ENCODE results near the gene CPT1A.
A peak's percentile ranks its signal among the peaks of the same experiment; 100 is the strongest.

Gene CPT1A

DNA sequence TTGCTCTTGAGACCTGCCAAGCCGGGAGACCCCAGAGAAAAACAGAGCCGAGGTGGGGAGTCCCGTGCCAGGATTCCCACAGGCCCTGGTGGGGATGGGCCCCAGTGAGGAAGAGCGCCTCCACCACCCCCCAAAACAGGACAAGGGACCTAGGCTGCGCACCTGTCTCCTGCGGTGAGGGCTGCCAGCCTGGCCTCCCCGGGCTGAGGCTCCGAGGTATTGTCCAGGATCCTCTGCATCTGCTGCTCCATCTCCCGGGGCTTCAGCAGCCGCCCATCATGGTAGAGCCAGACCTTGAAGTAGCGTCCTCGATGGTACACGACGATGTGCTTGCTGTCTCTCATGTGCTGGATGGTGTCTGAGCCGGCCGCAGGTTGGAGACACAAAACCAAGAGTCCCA is 57.1 kb downstream of the CPT1A start:
- no peak for DNase-seq

DNA sequence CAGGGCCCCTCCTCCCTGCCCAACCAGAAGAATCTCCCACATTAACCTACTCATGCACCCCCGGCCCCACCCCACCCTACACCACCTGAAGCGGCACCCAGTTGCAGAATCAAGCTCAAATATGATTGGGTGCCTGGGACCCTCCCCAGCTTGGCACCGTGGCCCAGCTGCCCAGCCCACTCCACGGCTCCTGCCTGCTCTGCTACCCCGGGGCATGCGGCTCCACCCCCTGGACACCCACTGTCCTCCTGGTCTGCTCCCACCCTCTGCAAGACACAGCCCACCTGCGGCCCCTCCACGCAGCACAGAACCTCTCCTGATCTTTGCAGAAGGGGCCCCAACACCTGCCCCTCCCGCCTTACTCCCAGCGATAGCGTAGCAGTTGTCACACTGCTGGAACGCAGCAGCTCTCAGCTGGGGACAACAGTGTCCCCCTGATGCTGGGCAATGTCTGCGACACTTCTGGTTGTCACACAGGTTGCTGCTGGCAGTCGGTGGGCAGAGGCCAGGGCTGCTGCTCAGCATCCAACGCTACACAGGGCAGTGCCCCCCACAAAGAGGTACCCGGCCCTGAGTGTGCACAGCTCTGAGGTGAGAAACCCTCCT is 58.4 kb downstream of the CPT1A start:
- DNase-seq: no peak

DNA sequence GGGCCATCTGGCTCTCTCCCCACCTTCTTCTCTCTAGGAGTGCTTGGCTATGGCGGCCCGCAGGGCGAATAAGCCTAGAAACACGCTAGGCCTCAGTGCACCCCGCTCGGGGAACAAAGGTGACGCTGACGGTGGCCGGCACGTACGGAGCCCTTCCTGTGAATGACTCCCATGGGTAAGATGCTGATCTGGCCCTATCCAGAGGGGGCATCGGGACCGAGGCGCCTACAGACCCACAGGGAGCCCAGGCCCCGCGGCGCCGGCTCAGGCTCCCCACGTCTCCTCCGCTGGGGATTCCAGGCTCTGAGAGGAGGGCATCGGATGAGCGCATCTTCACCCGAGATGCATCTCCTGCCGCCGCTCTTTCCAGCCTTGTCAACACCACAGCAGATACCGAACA is 59.0 kb downstream of the CPT1A start:
- DNase-seq: no peak

DNA sequence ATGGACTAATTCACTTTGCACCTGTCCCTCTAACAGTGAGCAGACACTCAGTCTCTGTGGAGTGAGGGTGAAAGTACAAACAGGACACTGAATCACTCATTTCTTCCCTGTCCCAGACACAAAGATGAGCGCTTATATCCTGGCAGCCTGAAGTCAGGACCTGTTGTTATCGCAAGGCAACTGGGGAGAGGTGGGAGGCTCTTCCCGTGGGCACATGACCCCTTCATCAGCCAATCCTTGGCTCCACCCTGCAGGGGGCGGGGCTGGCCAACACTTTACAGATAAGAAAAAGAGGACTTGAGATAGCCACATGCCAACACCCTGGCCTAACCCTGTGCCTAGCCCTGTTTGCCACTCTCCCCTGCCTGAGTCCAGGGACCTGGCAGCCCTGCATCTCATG is 60.9 kb downstream of the CPT1A start:
- DNase-seq: no peak

DNA sequence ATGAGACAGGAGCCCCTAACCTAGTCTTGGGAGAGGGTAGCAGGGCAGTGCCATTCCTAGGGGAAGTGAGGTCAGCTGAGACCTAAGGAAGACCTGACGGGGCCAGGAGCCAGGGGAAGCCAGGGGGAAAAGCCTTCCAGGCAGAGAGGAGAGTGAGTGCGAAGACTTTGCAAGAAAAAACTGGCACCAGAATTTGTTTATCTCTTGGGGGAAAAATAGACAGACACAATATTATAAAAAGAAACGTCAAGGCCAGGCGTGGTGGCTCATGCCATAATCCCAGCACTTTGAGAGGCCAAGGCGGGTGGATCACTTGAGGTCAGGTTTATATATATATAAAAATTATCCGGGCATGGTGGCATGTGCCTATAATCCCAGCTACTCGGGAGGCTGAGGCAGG is 63.5 kb downstream of the CPT1A start:
- DNase-seq: no peak

DNA sequence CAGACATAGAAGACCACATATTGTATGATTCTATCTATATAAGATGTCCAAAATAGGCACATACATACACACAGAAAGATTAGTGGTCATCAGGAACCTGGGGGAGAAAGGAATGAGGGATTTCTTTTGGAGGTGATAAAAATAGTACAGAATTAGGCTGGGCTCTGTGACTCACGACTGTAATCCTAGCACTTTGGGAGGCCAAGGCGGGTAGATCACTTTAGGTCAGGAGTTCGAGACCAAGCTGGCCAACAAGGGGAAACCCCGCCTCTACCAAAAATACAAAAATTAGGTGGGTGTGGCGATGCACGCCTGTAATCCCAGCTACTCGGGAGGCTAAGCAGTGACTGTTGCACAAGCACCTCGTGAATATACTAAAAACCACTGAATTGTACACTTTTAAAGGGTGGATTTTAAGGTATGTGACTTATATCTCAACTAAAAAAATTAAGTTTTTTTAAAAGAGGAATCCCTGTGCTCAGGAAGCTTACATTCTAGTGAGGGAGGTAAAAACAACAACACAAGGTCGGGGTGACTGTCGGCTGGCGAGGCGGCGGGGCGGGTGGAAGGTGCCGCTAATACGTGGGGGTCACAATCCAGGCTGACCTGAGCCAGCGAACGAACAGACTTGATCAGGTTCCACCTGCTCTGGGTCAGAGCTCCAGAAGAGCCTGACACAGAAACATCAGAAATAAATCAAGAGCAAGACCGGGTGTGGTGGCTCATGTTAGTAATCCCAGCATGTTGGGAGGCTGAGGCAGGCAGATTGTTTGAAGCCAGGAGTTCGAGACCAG is 65.1 kb downstream of the CPT1A start:
- no peak for DNase-seq

DNA sequence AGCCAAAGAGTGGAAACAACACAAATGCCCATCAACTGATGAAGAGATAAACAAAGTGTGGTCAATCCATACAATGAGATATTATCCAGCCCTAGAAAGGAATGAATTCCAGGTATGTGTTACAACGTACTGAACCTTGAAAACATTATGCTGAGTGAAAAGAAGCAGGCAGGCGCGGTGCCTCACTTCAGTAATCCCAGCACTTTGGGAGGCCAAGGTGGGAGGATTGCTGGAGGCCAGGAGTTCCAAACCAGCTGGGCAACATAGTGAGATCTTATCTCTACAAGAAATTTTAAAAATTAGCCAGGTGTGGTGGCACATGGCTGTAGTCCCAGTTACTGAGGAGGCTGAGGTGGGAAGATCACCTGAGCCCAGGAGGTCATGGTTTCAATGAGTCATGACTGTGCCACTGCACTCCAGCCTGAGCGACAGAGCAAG is 65.7 kb downstream of the CPT1A start:
- no peak for DNase-seq

DNA sequence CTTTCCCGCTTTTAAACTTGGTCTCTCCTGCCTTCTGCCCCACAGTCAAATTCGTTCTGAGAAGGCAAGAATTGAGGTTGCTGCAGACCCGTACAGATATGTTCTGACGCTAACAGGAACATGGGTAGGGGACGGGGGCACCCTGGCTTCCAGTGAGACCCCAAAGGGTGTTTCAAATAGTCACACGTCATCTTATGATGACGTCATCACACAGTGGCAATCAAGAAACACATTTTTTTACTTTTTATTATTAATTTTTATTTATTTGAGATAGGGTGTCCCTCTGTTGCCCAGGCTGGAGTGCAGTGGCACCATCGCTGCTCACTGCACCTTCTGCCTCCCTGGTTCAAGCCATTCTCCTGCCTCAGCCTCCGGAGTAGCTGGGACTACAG is 67.5 kb downstream of the CPT1A start:
- DNase-seq: no peak

DNA sequence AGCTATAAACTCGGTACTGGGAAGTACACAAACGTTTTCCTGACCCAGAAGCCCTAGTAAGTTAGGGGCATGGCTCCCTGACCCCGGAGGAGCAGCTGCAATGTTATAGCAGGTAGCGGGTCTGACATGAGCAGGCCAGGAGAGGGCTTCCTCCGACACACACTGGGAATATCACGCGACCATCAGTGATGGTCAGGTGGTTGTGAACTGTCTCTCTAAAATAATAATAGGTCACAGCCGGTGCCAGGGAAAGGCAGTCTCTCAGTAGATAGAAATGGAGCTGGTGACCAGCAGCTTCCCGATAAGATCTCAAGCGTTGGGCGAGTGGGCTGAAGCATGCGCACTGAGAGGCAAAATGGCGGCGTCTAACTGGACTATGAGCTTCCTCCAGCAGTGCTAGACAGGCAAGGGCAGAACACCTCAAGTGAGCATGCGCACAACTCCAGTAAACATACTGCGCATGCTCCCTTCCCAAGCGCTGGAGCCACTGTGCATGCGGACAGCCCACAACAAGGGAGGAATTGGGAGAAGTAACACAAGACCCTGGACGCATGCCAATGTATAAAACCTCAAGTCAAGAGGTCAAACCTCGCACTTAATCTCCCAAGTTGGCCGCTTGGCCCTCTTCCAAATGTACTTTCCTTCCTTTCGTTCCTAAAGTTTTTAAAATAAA is 68.1 kb downstream of the CPT1A start:
- no peak for DNase-seq

DNA sequence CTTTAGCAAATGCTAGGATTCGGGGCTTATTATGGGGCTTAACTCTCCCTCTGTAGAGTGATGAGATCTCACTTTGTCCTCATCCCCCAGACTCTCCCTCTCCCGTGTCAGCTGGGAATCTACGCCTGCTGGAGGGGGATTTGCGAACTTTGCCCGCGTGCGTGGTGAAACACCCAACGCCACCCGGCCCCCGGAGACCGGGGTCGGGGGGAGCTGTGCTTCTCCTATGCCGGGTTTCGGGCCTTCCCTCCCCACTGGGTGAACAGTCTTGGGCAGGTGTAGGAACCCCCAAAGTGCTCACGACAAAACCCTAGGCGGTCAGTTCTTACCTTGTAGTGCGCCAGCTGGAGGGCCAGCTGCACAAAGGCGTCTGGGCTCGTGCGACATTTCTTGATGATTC is 68.8 kb downstream of the CPT1A start:
- DNase-seq: no peak

DNA sequence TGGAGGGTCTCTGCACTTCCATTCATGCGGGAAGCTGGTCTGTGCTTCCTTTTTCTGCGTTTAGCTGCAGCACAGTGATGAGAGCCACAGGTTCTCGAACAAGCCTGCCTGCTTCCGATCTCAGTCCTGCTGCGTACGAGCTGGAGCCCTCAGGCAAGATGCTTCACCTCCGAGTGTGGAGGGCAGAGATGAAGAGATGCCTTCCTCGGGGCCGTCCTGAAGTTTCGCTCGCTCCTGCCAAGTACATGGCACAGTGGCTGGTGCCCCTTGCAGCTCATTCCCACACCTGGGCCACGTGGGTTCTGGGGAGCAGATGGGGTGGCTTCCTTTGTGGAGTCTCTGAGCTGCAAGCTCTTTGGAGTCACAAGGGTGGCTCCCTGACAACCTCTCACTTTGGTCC is 70.9 kb downstream of the CPT1A start:
- DNase-seq: no peak

DNA sequence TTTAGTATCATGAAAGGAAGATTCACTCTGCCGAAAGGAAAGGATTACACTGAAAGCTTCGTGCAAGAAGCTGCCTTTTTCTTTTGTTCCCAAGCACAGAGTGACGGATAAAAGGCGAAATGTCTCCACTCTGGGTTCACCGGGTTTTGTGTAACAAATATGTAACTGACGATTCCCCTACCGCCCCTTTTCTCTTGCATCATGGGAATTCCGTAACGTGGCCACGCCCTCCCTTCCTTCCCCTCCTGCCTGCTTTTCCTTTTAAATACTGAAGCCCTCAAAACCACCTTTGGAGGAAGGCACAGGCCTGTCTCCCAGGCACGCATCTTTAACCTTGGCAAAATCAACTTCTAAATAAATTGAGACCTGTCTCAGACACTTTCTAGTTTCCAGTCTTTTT is 74.0 kb downstream of the CPT1A start:
- DNase-seq: no peak

DNA sequence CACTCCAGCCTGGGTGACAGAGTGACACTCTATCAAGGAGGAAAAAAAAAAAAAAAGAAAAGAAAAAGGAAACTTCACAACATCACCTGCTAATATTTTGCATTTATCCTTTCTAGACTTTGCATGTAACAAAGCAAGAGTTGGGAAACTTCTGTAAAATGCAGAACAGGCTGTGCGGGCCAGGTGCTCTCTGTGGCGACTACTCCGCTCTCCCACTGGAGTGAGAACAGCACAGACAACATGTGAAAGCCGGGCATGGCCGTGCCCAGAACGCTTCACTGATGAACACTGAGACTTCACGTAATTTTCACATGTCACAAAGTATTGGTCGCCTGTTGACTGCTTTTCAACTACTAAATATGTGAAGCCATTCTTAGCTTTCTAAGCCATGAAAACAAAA is 74.9 kb downstream of the CPT1A start:
- no peak for DNase-seq

DNA sequence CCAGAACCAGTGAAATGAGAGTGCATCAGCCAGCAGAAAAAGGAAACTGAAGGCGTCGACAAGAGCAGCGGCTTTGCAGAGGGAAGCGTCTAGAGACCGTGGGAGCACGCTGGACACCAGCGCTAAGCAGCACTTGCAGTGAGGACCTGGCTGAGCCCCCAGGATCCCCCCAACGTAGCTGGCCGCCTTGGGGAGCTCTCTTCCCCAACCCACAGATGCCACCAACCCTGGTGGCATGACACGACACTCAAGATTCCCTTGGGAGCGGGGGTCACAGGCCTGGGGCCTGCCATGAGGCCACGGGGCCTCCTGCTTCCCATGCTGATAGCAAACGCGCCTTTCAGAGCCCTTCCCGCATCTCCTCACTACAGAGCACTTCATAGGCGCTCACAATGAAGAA is 77.0 kb downstream of the CPT1A start:
- DNase-seq: no peak

DNA sequence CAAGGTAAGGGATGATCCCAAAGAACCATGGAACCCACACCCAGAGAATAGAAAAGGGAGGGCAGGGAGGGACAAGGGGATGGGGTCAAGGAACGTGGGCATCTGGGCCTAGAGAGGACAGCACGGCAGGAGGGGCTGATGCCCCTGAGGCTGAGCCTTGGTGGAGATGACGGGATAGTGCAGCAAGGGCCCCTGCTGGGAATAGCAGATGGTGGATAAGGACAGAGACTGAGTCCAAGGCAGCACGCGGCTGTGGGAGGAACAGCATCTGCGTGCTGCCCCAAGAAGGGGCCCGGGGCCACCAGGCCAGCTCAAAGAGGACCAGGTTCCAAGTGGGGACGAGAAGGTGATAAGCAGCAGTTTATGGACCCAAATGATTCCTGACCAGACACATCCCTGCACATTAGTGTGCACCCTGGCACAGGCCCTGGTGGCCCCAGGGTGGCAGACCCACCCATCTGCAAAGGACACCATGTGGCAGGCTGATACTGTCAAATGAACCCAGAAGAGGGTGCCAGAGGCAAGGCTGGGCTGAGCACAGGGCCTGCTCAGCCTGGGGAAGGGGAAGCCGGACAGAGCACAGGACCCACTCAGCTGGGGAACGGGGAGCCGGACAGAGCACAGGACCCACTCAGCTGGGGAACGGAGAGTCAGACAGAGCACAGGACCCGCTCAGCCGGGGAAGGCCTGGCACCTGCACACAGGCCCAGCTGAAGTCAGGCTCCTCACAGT is 77.6 kb downstream of the CPT1A start:
- DNase-seq: no peak

DNA sequence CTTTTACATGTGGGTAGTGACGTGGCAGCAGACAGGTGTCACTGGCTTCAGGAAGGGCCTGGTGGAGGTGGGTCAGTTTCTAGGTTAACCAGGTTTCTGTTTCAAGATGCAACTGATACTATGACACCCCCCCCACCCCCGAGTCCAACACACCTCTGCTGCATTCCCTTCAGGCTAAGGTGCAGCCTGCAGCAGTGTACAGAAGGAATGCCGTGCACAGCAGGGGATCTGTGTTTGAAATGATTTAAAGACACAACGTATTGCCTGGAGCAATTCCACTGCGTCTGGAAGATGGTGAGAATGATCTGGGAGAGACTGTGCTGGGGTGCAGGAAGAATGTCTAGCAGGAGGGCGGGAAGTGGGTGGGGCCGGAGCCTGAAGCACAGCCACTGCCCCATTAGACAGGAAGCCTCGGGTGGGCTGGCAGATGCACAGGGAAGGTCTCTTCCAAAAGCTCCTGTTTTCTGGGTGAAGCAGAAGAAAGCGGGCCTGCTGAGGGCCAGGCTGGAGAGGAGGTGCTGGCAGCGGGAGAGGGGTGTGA is 78.5 kb downstream of the CPT1A start:
- no peak for DNase-seq

DNA sequence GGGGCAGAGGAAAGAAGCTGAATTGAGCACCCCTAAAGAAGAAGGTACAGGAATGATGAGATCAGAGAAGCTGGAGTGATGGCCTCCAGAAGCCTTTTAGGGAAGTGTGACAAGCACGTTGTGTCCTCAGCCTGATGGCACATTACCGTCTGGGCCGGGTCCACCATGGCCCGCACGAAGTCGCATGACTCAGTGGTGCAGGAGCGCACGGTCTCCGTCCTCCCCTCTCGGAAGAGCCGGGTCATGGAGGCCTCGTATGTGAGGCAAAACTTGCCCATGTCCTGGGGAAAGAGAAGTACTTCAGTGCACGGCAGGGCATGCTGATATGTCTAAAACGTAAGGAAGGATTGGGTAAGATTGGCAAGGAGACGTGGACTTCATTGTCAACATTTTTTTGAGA is 79.2 kb downstream of the CPT1A start:
- no peak for DNase-seq

DNA sequence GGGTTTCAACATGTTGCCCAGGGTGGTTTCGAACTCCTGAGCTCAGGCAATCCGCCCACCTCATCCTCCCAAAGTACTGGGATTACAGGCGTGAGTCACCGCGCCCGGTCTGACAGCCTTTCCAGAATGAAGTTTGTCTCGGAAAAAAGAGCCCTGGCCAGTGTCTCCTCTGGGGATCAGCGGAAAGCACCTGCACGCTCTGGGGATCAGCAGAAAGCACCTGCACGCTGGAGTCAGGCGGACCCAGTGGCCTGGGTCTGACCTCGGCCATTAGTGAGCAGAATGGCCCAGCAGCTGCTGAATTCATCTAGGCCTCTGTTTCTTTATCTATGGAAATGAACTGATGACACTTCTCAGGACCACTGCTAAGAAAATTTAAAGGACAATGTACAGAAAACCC is 79.9 kb downstream of the CPT1A start:
- DNase-seq: no peak

DNA sequence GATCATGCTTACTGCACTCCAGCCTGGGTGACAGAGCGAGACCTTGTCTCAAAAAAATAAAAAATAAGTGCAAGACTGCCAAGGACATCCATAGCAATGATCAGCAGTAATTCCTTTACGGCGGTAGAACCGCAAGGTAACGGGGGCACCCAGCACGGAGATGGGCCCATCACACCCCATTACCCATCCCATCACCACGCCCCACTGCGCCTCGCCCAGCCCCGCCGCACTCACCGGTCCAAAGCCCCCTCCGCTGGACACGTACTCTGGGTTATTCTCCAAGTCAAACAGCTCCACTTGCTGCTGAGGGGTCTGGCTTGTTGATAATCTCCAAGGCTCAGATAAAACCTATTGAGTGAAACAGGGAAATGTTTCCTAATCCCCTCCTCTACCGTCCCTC is 81.7 kb downstream of the CPT1A start:
- DNase-seq: no peak

DNA sequence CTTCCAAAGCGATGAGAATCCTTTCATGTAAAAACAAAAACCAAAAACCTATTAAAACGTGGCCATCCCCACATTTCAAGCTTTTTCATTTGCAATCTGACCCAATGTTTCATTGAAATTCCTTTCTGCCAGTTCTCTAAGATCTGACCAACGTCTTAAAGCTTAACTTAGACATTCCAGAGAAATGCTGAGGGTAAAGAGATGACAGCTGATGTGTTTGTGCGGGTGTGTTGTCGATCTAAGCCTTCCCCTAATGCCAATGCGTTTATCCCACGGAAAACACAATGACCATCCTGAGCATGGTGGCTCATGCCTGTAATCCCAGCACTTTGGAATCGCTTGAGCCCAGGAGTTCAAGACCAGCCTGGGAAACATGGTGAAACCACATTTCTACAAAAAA is 84.0 kb downstream of the CPT1A start:
- DNase-seq: no peak

DNA sequence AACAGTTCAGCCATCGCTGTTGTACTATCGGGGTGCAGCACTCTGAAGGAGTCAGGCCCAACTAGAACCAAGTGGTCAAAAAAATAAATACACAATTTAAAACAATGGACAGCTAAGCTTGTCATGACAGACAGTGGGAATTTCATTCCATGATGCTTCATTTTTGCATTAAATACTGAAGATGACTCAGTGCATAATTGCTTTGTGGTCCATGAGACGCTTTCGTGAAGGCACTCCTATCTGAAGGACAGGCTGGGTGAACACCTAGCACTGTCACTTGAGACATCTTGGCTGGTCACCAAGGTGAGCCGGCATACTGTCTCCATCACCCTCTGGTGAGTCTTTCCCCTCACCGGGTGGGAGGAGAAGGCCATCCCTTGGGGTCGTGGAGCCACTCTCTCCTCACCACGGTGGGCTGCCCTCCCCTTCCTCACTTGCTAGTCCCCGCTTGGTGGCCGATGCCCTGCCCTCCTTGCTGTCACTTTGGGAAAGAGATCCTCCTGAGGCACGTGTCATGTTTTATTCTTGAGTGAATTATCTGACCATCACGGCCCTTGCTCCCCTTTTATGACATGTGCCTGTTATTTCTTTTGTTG is 85.4 kb downstream of the CPT1A start:
- DNase-seq: no peak

DNA sequence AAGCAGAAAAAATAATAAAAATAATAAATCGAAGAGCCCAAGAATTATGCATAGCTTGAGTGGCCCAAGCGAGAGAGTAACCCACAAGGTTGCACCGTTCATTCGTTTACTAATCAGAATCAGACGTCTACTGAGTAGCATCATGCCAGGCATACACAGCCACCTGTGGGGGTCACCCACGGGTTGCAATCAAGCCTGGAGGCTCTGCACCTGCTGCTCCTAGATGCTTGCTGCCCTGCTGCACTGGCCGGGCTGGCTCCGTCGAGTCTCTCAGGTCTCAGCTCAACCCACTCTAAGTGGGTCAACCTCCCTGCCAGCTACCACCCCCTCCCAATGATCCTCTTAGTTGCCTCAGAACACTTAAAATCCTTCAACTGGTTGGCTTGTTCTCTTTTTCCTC is 88.4 kb downstream of the CPT1A start:
- no peak for DNase-seq

DNA sequence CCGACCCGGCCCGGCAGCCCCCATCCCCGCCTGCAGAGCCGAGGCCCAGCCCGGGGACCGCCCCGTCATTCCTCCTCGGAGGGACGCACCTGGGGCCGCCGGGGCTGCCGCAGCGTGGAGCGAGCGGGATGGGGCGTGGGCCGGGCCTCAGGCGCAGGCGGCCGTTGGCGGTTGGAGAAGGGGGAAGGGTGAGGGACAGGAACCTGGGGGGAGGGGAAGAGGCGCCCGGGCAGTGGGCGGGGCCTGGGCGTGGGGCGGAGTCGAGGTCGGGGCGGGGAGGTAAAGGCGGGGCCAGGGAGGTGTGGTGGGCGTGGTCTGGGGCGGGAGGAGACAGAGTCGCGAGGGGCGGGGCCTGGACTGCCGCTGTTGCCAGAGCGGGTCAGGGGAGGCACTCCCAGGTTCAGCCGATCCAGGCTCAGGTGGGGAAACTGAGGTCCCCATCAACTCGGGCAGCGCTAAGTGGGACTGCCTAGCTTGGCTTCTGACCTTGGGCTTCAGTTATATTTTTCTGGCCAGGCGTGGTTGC is 90.3 kb downstream of the CPT1A start, which contains the start of gene TESMIN:
Gene TESMIN (minus strand): TSS at position 190 of the 526 bp plus-strand sequence. CDS start 860 bp downstream, outside the sequence.
- DNase-seq: peak; percentile 89 to 94

Data from CD4-positive, alpha-beta T cell treated with Interferon alpha-2 for 1 hour (primary cell).